Choroid plexus epithelial cell (primary cell): ENCODE results near the gene FBXL17.

Experiments used
- DNase-seq: peaks from one replicate; pipeline ENCODE4 v3.0.0-alpha.2; 2010; ENCODE audit warnings: low read depth
- H3K4me3 ChIP-seq: 2 replicates; pipeline ENCODE4 v1.5.1; 2011; ENCODE audit warnings: low read depth, mild to moderate bottlenecking, control low read depth, low read length, moderate library complexity
- CTCF ChIP-seq: conservative IDR thresholded peaks from 2 replicates; pipeline ENCODE4 v1.5.1; 2011; ENCODE audit warnings: low read depth, mild to moderate bottlenecking, control low read depth, inconsistent platforms, low read length, moderate library complexity

FBXL17 gene

GRCh38 chr5:108083232-108083631 is 298.7 kb downstream of the FBXL17 start:
- no peak overlapping the region for H3K4me3 ChIP-seq
- no peak for TF ChIP-seq CTCF
- DNase-seq, result no peak

DNA sequence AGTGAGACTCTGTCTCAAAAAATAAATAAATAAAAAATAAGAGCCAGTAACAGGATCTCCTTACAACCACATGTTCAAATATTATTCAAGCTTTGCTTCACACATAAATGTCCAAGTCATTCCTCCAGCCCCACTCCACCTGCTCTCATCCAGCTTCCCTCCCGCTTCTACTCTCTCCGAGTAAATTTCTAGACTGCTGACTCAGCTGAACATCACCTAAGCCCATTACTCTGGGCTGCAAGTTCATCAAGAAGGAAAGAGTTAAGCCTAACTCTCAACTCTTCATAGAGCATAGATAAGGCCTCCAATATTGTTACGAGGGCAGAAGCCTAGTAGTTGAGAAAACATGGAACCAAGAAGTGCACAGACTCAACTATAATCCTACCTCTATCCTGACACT is 300.2 kb downstream of the FBXL17 start:
- H3K4me3 ChIP-seq, result no peak overlapping the region
- no peak for TF ChIP-seq CTCF
- DNase-seq, result no peak

- DNase-seq, result peak; percentile 41
- no peak for TF ChIP-seq CTCF
- H3K4me3 ChIP-seq, result no peak overlapping the region
These were observed 302.1 kb downstream of the FBXL17 start for GRCh38 chr5:108079753-108080152.

- H3K4me3 ChIP-seq, result no peak overlapping the region
- TF ChIP-seq CTCF, result no peak
- DNase-seq, result no peak
These were observed 303.0 kb downstream of the FBXL17 start for GRCh38 chr5:108078882-108079281.

DNA sequence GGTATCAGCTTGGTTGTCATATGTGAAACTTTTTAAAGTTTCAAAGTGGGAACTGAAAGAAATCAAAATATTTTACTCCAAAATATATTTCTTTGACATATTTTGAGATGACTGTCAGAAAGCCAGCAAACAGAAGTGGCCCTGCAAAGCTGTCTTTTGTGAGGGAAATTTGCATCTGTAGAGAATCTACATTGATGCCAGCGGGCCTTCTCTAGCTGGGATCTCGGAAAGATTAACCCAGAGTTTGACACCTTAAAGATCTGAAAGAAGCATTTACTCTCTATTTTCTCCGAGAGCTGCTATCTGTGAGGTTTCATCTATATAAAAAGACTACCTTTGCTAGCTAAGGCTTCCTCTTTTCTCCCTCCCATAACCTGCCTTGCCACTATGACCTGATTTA is 303.6 kb downstream of the FBXL17 start:
- no peak overlapping the region for H3K4me3 ChIP-seq
- no peak for DNase-seq
- TF ChIP-seq CTCF, result no peak

GRCh38 chr5:108074626-108075025 is 307.3 kb downstream of the FBXL17 start:
- no peak overlapping the region for H3K4me3 ChIP-seq
- no peak for TF ChIP-seq CTCF
- DNase-seq, result no peak

DNA sequence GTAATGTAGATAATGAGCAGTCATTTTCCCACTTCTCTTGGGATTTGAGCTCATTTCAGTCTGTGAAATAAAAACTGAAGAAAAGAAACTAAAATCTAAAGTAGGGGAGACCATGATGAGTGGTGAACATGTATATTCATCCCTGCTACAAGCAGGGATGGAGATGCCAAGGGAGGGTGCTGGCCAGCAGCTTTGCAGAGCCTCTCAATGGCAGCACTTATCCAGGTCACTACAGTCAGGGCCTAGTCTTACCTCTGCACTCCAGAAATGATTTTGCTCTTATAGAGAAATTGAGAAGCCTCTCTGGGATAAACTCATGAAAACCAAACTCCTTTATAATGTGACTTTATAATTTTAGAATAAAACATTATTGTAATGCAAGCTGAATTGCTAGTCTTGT is 317.6 kb downstream of the FBXL17 start:
- H3K4me3 ChIP-seq, result no peak overlapping the region
- no peak for DNase-seq
- no peak for TF ChIP-seq CTCF
